CD4-positive, alpha-beta T cell treated with Interleukin-12 subunit alpha and Interleukin-12 subunit beta, for 1 hour (primary cell): Measurements from ENCODE around the gene RABL6.
"Not testable (repeated sequence)": the region's sequence is repeated elsewhere in the genome, so short reads cannot be mapped to it uniquely, and the experiment has no call there.

Source experiments
- DNase-seq: peaks from one replicate; pipeline ENCODE4 v3.0.0-alpha.2; 2020

RABL6 gene

DNA sequence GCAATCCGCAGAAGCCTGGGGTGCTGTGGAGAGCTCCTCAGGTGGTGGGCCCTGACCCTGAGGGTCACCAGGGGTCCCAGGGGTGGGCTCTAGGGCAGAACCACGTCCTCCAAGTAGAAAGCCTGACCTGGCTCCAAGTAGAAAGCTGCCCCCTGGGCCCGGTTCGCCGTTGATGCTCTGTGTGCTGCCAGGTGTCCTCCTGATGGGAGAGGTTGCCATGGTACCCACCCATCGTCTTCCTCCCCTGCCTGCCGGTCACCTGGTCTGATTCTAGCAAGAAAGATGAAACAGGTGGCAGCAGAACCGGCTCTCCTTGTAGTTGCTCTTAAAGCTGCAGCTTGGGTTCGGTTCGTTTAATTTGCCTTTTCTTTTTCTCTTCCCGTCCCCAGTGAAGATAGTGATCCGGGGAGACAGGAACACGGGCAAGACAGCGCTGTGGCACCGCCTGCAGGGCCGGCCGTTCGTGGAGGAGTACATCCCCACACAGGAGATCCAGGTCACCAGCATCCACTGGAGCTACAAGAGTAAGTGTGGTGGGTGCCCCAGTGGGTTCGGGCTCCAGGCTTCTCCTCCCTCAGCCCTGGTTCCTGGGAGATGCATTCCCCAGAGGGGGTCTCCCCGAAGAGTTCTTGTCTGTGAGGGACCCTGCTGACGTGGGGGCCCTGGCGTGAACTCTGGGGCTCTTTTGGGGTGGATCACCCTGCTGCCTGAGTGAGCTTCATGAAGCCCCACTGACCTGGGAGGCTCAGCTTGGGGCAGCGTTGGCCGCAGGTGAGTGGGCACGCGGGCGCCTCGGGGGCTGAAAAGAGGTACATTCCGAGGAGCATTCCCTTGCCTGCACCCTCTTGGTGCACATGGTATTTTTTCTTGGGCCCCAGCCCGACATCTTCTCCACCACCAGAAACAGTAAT is 15.6 kb downstream of the RABL6 start:
- DNase-seq = no peak

GRCh38 chr9:136824496-136825225 is 16.9 kb downstream of the RABL6 start:
- DNase-seq = no peak

DNA sequence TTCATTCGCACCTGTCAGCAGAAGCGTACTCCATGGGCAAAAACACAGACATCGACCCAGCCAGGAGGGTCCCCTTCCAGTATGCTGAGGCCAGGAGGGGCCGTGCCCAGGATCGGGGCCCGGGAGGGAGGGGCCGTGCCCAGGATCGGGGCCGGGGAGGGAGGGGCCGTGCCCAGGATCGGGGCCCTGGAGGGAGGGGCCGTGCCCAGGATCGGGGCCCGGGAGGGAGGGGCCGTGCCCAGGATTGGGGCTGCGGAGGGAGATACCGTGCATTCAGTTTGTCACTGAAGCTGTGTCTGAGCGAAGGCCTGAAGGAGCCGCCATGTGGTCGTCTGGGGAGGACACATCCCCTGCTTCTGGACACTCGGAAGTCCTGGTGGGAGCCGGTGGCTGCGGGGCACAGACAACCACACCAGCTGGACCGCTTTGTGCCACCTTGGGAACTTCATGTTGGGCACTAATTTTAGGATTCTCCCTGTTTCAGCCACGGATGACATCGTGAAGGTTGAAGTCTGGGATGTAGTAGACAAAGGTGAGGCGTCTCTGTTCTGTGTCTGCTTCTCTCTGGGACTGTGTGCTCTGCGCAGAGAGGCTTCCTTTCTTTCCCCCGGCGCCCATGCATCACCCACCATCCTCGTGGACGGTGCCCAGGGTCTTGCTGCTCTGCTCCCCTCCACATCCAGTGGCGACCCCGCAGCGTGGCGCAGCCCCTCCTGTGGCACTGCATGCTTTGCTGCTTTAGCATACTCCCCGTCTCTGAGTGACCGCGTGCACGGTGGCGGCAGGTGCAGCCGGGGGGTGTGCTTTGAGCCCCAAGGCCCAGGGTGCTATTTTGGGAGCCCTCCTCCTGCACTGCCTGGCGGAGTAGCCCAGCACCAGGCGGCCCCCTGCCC is 17.8 kb downstream of the RABL6 start:
- DNase-seq = no peak

- no peak for DNase-seq
These were observed 18.4 kb downstream of the RABL6 start for GRCh38 chr9:136826188-136826541.

DNA sequence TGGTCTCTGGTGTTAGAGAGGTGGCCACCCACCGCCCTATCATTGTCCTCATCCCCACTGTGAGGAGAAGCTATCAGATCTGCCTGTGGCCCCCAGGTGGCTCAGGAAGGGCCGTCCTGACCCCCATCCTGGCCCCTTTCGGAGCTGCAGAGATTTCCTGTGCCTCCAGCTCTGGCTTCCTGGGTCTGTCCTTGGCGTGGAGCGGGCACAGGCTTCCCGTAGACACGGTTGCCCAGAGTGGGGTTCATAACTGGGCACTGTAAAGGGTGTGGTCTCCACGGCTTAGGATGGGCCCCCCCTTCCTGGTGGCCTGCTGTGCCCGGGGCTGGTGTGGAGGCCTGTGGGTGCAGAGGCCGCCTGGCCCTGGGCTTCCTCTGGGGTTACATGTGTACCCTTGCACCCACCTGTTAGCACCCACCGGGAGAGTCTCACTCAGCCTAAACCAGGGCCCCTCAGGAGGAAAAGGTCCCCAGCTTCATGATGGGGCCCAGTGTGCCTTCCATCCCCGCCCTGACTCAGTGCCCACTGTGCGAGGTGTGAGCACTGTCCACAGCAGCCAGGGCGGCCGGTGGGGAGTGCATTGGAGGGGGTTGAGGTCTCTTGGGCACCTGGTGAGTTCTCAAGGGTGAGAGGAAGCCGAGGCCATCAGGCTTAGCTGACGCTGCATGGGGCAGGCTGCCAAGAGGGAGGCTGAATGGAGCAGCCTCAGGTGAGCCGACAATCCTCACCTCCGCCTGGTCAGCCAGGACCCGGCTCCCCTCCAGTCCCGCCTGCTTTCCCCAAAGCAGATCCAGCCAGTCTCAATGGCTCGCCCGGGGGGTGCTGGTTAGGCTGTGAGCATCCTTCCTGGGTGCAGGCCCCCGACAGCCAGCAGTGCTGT is 19.2 kb downstream of the RABL6 start:
- DNase-seq = no peak

DNA sequence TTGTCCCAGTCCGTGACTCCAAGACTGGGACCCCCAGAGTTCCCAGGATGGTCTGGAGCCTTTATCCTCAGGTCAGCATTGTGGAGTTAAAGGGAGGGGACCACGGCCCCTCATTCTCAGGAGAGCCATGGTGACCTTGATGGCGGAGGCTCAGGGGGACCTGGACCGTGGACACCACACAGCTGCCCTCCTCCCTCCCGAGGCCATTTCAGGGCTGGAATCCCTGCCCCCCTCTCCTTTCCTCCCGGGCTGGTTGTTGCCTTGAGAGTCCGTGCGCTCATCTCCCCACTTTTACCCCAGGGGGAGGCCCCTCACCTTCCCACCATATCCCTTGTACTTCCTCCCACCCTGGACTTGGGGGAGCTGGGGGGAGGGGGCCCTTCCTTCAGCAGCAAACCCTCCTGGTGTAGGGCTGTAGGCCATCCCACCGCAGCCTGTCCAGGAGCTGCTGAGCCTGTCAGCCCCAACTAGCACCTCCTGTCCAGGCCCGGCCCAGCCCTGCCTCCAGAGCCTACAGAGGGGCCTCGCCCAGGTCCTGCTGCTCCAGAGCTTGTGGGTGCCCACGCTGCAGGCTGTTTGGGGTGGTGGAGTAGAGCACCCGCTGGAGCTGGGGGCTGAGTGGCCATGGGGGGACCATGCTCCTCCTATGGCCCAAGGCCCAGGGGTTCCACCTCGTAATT is 20.2 kb downstream of the RABL6 start:
- DNase-seq = no peak

- DNase-seq = no peak
These were observed 20.9 kb downstream of the RABL6 start for GRCh38 chr9:136828474-136829140.

GRCh38 chr9:136829412-136829811 is 21.7 kb downstream of the RABL6 start:
- no peak for DNase-seq

DNA sequence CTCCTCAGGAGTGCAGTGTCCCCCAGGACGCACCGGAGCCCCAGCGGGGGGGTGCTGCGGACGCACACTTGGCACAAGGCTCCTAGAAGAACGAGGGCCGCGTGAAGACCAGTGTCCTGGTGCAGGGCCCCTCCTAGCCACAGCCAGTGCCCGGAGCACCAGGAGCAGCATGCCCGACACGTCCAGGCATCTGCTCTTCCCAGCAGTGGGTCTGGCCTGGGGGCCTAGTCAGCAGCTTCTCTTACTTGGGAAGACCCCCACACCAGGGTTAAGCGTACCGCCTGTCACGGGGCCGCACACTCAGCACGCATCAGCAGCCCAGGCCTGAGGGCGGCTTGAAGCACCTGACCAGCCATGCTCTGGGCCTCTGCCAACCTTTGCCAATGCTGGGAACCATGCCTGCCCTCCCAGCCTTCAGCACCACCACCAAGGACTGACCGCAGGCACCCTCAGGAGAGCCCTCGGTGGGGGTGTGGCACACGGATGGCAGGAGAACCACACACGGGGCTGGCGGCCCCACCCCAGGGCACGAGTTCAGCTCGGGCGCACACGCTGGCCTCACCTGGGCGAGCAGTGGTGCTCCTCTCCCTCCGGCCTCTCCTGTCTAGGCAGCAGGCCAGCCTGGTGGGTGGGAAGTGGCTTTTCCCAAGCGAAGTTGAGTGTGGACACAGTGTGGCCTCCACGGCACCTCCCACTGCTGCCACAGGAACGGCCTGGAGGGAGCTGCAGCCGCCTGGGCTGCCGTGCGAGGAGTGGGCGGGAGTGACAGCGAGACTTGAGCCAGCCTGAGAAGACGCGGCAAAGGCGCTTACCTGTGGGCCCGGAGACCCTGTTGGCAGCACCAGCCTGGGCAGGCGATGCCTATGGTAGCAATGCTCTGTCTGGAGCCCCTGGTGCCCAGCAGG is 22.5 kb downstream of the RABL6 start:
- DNase-seq = no peak

DNA sequence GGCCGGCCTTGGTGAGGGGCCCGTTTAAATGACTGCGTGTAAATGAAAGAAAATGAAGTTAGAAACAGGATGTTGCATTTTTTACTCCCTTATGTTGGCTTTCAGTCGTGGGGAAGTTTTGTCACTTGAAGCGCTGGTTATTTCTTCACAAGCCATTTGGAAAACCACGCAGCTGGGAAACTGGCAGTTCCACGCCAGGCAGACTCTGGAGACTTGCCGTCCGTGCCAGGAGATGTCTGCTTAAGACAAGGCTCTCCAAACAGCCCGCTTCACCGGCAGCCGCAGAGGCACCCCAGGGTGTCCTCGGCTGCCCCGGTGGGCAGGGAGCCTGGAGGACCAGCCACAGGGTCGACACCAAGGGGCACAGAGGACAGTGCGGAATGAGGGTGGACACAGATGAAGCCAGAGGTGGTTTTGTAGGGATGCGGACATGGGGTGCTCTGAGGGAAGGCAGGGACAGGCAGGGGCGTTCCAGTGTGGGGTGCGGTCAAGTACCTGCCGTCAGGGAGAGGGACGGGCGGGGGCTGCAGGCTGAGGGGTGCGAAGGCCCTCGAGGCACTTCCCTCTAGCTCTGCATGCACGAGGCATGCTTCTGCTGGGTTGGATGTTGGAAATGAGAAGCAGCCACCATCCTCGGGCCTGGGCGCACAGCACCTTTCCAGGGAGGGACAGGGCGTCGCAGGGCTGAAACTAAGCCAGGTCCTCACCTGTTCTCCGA is 23.4 kb downstream of the RABL6 start:
- DNase-seq = no peak

GRCh38 chr9:136831720-136832104 is 24.0 kb downstream of the RABL6 start:
- DNase-seq = no peak

- no peak for DNase-seq
These were observed 24.8 kb downstream of the RABL6 start for GRCh38 chr9:136832581-136832980.

DNA sequence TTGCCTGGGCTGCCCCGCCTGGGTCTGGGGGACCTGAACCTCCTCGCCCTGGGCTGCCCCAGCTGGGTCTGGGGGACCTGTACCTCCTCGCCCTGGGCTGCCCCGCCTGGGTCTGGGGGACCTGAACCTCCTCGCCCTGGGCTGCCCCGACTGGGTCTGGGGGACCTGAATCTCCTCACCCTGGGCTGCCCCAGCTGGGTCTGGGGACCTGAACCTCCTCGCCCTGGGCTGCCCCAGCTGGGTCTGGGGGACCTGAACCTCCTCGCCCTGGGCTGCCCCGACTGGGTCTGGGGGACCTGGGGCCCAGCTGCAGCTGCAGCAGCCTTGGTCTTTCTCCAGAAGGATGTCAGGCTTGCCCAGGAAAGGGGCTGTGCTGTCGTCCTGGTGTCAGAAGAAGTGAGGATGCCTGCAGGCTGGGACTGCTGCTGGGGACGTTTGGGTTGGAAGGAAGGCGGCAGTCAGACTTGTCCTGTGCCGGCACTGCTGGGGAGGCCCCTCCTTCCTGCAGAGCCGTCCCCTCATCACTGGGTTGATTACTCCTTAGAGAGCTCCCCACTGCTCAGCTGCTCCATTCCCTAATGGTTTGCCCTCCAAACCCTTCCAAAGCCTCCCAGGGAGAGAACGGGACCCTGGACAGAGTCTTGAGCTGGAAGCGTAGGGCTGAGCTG is 25.8 kb downstream of the RABL6 start:
- not testable (repeated sequence) for DNase-seq

DNA sequence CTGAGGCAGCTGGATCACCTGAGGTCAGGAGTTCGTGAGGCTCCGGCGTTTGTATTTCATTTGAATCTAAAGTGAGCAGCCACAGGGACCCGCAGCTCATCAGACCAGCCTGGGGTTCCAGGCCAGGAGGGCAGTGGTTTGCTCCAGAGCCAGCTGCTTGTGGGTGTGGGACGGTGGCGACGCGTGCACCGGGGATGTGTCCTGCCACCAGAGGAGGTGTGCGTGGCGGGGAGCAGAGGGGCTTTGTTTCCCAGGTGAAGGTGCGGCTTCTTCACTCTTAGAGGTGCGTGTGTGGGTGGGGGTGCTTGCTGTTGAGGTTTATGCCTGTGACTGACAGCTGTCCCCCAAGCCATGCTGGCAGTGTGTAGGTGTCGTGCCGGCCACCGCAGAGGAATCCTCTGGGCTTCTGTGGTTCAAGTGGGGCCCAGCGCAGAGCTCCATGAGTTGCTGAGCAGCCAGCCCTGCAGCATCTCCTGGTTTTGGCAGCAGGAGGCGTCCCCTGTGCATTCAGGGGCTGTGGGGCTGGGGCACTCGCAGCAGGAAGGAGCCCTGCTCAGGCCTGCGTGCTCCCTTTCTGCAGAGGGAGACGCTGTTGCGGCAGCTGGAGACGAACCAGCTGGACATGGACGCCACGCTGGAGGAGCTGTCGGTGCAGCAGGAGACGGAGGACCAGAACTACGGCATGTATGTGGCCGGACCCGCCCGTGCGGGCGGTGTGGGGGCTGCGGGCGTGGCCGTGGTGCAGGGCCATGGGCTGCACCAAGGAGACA is 27.6 kb downstream of the RABL6 start:
- DNase-seq = no peak

- no peak for DNase-seq
These were observed 28.5 kb downstream of the RABL6 start for GRCh38 chr9:136835932-136836904.

GRCh38 chr9:136837146-136837855 is 29.6 kb downstream of the RABL6 start:
- DNase-seq = no peak
